ENCODE results near the gene GP1BA. TPM values are rescaled to one million over a fixed set of nuclear protein-coding genes. Genes with fewer than 3 reads are reported as not detected.

Gene GP1BA
- total RNA-seq, 2 experiments from 2014 or later: not detected

DNA sequence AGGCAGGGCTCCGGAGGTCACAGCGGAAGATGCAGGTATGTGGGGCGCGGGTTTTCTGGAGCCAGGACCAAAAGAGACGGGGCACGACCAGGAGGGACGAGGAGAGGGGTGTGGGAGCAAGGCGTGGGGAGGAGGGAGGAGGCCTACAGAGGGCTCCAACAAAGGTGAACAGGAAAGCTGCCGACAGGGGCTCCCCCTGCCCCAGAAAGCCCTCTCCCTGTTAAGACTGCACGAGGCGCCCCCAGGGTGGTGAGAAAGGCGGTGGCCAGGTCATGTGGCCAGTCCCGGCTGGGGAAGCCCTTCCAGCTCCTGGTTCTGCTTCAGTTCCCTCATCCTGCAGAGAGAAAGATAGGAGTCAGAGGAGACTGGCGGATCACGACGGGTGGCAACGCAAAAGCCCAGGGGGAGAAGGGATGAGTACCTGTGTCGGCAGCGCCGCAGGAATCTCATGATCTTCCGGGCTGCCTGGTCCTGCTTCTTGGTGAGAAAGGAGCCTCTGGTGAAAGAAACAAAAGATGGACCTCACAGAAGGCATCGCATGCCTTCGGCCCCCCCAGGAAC is 36.5 kb downstream of the GP1BA start:
- Mint-ChIP-seq H3K36me3 (peaks cover 20% of the 10 kb centered on the region), H3K4me1 (peaks cover 17% of the 10 kb centered on the region), H3K27ac (no peak overlapping the region), H3K9me3 (no peaks in the 10 kb centered on the region), H3K4me3 (no peak overlapping the region), H3K27me3 (no peaks in the 10 kb centered on the region)
- POLR2A ChIA-PET: interaction anchor here (0.5 to 9.3 kb wide), 9 partner anchors 12 to 258 kb away, joined by 3 to 441 read pairs (median 7); partner anchors contain the start of genes ARRB2, CAMTA2, ENO3 and INCA1
- no peak for ATAC-seq (ENCODE audit: low read depth)
- no peak for DNase-seq

DNA sequence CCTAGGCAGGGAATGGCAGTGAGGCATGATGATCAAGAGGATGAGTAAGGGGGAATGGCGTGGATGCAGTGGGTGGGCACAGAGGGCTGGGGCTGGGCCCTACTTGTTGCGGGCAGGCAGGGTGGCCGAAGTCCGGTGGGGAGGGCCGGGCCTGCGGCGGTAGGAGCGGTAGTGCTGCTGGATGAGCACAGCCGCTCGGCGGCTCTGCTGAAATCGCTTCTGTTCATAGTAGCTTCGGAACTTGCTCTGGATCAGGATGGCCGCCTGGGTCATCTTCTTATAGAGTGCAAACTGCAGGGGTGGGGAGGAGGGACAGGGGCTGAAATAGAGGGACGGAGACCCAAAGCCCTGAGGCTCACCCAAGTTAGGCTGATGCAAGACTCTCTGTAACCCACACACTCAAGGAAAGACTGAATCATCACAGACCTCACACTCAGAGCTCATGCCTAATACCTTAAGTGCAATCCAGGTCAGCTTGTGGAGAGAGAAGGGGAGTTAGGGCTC is 37.0 kb downstream of the GP1BA start:
- Mint-ChIP-seq H3K4me3 (no peak overlapping the region), H3K36me3 (peaks cover 23% of the 10 kb centered on the region), H3K4me1 (peaks cover 22% of the 10 kb centered on the region), H3K27me3 (no peaks in the 10 kb centered on the region), H3K9me3 (no peaks in the 10 kb centered on the region), H3K27ac (no peak overlapping the region)
- POLR2A ChIA-PET: interaction anchor here (0.5 to 9.3 kb wide), 5 partner anchors 10 to 259 kb away, joined by 3 to 441 read pairs (median 7); partner anchors contain the start of genes ARRB2, ENO3, PFN1 and RNF167
- peak; percentile 44 for DNase-seq
- ATAC-seq (ENCODE audit: low read depth): no peak

DNA sequence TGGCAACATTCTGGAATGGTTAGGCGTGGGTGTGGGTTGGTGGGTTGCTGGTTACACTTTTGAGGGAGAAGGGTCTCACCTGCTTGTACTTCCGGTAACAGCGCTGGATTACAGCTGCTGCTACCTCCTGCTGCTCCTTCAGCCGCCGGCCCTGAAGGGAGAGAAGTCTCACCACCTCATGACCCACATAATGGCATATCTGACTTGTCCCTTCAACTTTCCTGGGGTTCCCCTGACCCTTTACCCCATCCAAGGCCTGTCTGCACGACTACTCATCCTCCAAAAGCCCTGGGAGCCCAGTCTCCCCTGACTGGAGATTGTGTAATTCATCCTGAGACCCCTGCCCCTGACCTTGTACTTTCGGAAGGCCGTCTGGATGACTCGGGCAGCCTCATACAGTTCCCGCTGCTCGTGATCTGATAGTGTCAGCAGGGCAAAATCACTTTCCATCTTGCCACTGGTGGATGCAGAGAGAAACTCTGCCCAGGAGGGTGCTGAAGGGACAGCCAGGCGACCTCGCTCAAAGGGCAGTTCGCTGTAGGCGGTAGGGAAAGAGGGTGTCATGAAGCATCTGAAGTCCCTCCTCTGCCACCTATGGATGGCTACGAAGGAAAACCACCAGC is 37.6 kb downstream of the GP1BA start:
- ATAC-seq (ENCODE audit: low read depth) (no peak), DNase-seq (no peak)
- Mint-ChIP-seq H3K36me3 (peaks cover 23% of the 10 kb centered on the region), H3K27me3 (no peaks in the 10 kb centered on the region), H3K4me3 (no peak overlapping the region), H3K4me1 (peaks cover 25% of the 10 kb centered on the region), H3K27ac (no peak overlapping the region), H3K9me3 (no peaks in the 10 kb centered on the region)
- POLR2A ChIA-PET: interaction anchor here (1.0 to 9.3 kb wide), 3 partner anchors 10 to 23 kb away, joined by 5 to 441 read pairs (median 15); partner anchors contain the start of genes ENO3, PFN1, RNF167 and SLC25A11

DNA sequence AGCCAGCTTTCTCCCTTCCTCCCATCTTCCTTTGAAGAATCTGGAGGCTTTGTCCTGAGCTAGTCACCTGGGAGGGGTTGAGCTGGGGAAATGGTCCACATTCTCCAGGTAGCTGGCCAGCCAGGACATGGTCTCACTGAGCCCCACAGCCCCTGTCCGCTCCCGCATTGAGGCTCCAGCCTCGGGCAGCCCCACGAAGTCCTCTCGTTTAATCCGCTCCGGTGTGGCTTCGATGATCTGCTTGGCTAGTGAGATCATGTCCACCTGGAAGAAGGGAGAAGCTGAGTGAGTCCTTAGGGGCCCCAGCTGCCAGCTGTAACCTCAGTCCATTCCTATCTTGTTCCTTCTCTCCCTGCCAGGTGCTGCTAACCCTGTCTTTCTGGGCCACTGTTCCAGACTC is 38.2 kb downstream of the GP1BA start:
- no peaks in the 10 kb centered on the region for H3K27me3 Mint-ChIP-seq
- peak overlapping the region; percentile 65 for H3K27ac Mint-ChIP-seq
- ATAC-seq (ENCODE audit: low read depth) (no peak), DNase-seq (no peak)
- peaks cover 22% of the 10 kb centered on the region for H3K36me3 Mint-ChIP-seq
- POLR2A ChIA-PET: interaction anchor here (1.6 to 9.3 kb wide), 3 partner anchors 9 to 71 kb away, joined by 4 to 441 read pairs (median 15); partner anchors contain the start of genes C17orf107, ENO3, PFN1 and RNF167
- H3K9me3 Mint-ChIP-seq: no peaks in the 10 kb centered on the region
- H3K4me3 Mint-ChIP-seq: no peak overlapping the region
- H3K4me1 Mint-ChIP-seq: peaks cover 24% of the 10 kb centered on the region

DNA sequence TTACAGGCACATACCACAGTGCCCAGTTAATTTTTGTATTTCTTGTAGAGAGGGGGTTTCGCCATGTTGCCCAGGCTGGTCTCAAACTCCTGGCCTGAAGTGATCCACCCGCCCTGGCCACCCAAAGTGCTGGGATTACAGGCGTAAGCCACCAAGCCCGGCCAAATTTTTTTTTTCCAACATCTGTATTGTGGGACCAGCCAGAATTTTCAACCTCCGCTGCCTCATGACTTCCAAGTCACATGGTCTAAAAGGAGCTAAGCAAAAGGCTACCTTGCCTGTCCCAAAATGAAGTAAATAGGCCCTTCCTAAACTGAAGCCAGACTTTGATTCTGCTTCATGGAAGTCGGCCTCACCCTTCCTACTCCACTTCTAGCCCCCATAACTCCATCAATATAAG is 39.7 kb downstream of the GP1BA start:
- H3K4me1 Mint-ChIP-seq: peaks cover 14% of the 10 kb centered on the region
- no peaks in the 10 kb centered on the region for H3K27me3 Mint-ChIP-seq
- H3K4me3 Mint-ChIP-seq: no peak overlapping the region
- ATAC-seq (ENCODE audit: low read depth) (no peak), DNase-seq (no peak)
- H3K9me3 Mint-ChIP-seq: no peaks in the 10 kb centered on the region
- no peak overlapping the region for H3K27ac Mint-ChIP-seq
- POLR2A ChIA-PET: interaction anchor here (1.6 to 9.3 kb wide), 3 partner anchors 8 to 73 kb away, joined by 4 to 441 read pairs (median 15); partner anchors contain the start of genes C17orf107, ENO3, PFN1 and RNF167
- H3K36me3 Mint-ChIP-seq: peaks cover 19% of the 10 kb centered on the region

DNA sequence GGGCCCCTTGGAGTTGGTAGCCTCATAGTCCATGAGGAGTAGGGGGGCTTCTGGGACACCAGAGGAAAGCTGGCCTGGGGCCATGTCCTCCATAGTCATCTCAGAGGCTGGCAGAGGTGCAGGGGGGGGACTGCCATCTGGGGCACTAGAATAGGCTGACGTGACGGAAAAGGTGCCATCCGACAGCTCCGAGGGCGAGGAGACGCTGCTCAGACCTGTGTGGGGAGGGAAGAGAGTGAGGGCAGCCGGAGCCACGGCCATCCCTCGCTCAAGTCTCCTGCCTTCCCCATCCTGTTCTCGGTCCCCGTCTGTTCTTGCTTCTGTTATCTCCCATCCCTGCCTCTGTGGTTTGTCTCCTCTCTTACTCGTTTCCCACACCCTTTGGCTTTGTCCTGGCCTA is 40.2 kb downstream of the GP1BA start:
- Mint-ChIP-seq H3K9me3 (no peaks in the 10 kb centered on the region), H3K27ac (no peak overlapping the region), H3K4me3 (no peak overlapping the region), H3K4me1 (peaks cover 14% of the 10 kb centered on the region), H3K27me3 (no peaks in the 10 kb centered on the region), H3K36me3 (peaks cover 20% of the 10 kb centered on the region)
- no peak for ATAC-seq (ENCODE audit: low read depth)
- no peak for DNase-seq
- POLR2A ChIA-PET: interaction anchor here (9.3 kb wide), 1 partner anchor 25 kb away, joined by 441 read pairs; the partner anchor contains the start of genes ENO3, PFN1, RNF167 and SLC25A11

DNA sequence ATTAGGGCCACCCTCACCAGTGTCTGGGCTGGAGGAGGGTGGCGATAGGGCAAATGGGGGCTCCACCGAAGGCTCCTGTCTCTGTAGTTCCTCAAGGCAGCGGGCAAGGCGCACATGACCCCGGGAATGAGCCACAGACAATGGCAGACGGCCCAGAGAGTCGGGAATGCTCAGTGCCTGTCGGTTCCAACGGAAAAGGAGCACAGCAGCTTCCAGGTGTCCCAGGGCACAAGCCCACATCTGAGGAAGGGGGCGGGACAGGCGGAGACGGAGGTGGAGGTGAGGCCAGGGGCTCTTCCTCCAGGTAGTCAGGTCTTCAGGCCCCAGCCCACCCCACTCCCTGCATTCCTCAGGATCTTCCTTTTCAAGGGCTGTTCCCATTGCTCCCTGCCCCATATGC is 40.7 kb downstream of the GP1BA start:
- peaks cover 23% of the 10 kb centered on the region for H3K36me3 Mint-ChIP-seq
- H3K27me3 Mint-ChIP-seq: no peaks in the 10 kb centered on the region
- peaks cover 14% of the 10 kb centered on the region for H3K4me1 Mint-ChIP-seq
- POLR2A ChIA-PET: interaction anchor here (1.0 to 9.3 kb wide), 2 partner anchors 26 to 39 kb away, joined by 3 to 441 read pairs; partner anchors contain the start of genes ENO3, PFN1, RNF167 and SLC25A11
- H3K9me3 Mint-ChIP-seq: no peaks in the 10 kb centered on the region
- DNase-seq (no peak), ATAC-seq (ENCODE audit: low read depth) (no peak)
- H3K27ac Mint-ChIP-seq: no peak overlapping the region
- no peak overlapping the region for H3K4me3 Mint-ChIP-seq

DNA sequence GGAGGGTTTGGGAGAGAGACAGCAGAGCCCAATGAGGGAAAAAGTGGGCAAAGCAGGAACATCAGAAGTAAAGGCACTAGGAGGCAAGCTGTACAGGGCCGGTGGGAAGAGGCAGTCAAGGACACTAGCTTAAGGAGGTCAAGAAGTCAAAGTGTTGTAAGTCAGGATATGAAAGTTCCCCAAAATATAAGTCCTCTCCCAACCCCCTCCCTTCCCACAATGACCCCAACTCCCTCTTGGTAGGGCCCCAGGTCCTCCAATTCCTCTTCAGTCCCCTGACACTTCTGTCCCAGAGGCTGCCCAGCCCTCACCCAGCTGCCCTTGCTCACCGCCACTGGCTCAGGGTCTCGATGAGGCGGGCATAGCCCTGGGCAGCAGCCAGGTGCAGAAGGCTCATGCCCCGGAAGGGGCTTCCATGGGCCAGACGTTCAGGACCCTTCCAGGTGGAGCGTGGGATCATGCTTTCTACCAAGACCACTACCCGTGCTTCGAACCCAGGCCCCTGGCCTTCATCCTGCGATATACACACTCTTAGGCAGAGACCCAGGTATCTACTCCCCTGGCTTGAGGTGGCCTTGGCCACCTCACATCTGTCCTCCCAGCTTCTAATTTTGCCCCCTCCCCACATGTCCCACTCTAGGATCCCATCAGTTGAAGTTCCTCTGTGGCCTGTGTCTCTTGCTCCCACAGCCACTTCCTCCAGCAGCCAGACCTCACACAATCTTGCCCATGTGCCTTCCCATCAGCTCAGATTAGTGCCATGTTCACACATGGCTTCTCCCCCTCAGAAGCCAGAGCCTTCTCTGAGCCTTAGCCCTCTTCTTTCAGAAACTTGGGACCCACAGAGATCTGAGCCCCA is 41.4 kb downstream of the GP1BA start:
- DNase-seq (no peak), ATAC-seq (ENCODE audit: low read depth) (no peak)
- peaks cover 26% of the 10 kb centered on the region for H3K36me3 Mint-ChIP-seq
- H3K4me3 Mint-ChIP-seq: no peak overlapping the region
- H3K9me3 Mint-ChIP-seq: no peaks in the 10 kb centered on the region
- H3K27ac Mint-ChIP-seq: peak overlapping the region; percentile 52
- H3K27me3 Mint-ChIP-seq: no peaks in the 10 kb centered on the region
- POLR2A ChIA-PET: interaction anchor here (1.0 kb wide), 1 partner anchor 39 kb away, joined by 3 read pairs; no protein-coding TSS in a partner anchor
- H3K4me1 Mint-ChIP-seq: peaks cover 14% of the 10 kb centered on the region

DNA sequence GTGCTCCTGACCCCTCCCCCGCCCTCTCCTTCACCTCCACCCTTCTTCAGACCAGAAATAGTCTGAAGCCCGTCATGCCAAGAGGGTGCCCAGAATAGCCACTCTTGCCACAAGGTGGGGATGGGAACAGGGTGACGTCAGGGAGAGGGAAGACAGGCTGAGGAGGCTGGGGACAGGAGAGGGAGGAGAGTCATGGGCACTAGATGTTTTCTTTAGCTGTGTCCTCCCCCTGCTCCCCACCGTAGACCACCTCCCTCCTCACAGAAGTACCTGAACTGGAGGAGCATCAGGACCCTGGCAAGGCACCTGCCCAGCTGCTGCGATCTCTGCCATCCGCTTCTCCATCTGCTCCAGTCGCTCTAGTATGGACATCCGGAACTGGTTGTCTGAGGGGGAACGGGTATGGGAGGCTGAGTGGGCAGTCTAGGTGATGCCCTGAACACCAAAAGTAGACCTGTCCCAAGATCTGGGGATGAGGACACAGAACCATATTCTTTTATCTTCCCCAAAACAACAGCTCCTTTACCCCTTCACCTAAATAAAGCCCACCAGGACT is 42.1 kb downstream of the GP1BA start:
- POLR2A ChIA-PET: interaction anchor here (1.0 kb wide), 1 partner anchor 40 kb away, joined by 3 read pairs; no protein-coding TSS in a partner anchor
- Mint-ChIP-seq H3K4me1 (peaks cover 14% of the 10 kb centered on the region), H3K27me3 (no peaks in the 10 kb centered on the region), H3K9me3 (no peaks in the 10 kb centered on the region), H3K4me3 (no peak overlapping the region), H3K36me3 (peaks cover 26% of the 10 kb centered on the region), H3K27ac (peak overlapping the region; percentile 52)
- DNase-seq: no peak
- ATAC-seq (ENCODE audit: low read depth): no peak

DNA sequence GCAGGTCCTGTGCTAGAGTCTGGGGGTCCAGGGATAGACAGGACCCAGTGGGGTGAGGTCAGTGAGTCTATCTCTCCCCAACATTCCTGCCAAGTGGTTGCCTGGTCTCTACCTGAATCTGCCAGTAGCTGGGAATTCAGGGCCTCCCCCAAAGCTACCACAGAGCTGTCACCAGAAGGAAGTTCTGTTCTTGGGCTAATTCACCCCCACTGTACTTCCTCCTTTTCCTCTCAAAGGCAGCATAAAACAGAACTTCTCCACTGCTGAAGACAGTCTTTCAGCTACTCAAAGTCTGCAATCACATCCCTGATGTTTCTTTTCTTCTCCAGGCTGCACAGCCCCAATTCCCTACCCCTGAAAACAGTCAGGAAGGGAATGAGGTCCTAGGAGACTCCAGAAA is 46.6 kb downstream of the GP1BA start:
- ATAC-seq (ENCODE audit: low read depth) (no peak), DNase-seq (no peak)
- Mint-ChIP-seq H3K36me3 (peaks cover 28% of the 10 kb centered on the region), H3K4me1 (peaks cover 18% of the 10 kb centered on the region), H3K27ac (no peak overlapping the region), H3K9me3 (no peaks in the 10 kb centered on the region), H3K4me3 (no peak overlapping the region), H3K27me3 (no peaks in the 10 kb centered on the region)
- POLR2A ChIA-PET: interaction anchor here (1.3 to 3.5 kb wide), 2 partner anchors 8 to 11 kb away, joined by 4 to 15 read pairs; partner anchors contain the start of gene SPAG7

DNA sequence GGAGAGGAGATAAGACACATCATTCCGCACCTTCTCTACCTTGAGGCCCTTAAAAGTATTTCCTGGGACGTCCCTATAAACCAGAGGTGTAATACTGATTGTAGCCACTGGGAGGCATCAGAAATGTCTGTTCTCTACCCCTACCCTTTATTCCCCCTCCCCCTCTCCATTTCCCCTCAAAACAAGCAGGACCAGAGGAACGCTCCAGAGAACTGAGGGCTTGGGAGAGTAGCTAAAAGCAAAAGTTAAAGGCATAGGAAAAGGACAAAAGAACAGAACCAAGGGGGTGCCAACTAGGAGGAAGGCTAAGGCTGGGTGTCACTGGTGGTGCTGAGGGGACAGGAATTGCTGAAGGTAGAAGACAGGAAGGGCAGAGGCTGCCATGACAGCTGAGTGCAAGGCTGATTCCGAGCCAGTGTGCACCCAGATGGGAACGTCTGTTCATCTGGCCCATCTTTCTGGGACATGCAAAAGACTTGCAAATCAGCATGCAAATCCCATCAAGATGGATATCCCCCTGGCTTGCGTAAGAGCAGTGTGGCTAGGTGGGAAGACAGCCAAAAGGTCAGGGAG is 48.7 kb downstream of the GP1BA start:
- DNase-seq: no peak
- POLR2A ChIA-PET: interaction anchor here (0.6 to 3.5 kb wide), 4 partner anchors 10 to 334 kb away, joined by 3 to 15 read pairs (median 6); partner anchors contain the start of gene SPAG7
- H3K9me3 Mint-ChIP-seq: no peaks in the 10 kb centered on the region
- H3K27ac Mint-ChIP-seq: peak overlapping the region; percentile 83
- H3K4me3 Mint-ChIP-seq: no peak overlapping the region
- peaks cover 12% of the 10 kb centered on the region for H3K4me1 Mint-ChIP-seq
- peak; percentile 70 for ATAC-seq (ENCODE audit: low read depth)
- no peaks in the 10 kb centered on the region for H3K27me3 Mint-ChIP-seq
- peaks cover 20% of the 10 kb centered on the region for H3K36me3 Mint-ChIP-seq

DNA sequence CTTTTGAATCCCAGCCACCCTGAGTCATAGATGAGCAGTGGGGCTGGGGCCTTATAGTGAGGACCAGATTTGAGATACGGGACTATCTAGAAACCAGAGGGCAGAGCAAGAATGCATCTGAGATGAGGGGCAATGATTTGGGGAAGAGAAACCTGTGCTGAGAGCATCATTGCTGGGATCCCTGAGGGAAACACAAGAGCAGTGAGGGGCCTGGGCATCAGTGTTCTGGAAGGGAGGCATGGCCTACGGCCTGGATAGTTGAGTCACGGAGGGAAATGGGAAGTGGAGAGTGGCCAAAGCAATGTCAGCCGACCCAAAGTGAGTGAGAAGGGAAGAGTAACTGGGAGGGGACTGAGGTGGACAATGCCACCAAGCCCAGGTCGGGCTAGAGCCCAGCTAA is 50.2 kb downstream of the GP1BA start:
- Mint-ChIP-seq H3K4me1 (peaks cover 22% of the 10 kb centered on the region), H3K27me3 (no peaks in the 10 kb centered on the region), H3K36me3 (peaks cover 16% of the 10 kb centered on the region), H3K27ac (no peak overlapping the region), H3K9me3 (no peaks in the 10 kb centered on the region), H3K4me3 (no peak overlapping the region)
- POLR2A ChIA-PET: no interaction called here
- DNase-seq: no peak
- ATAC-seq (ENCODE audit: low read depth): no peak

Measured in activated naive CD8-positive, alpha-beta T cell treated with anti-CD3 and anti-CD28 coated beads, Interleukin-2, amount 10 ng/mL, durations not matched to agents 7 days and 5 days (primary cell).